H1 (cell line): ENCODE data around the gene PLB1.

Source experiments
- CTCF ChIP-seq, 3 experiments: IDR thresholded peaks; 1 replicate in 2 of 3; 2 replicates in 1 of 3; pipeline versions ENCODE4 v1.5.1 to v1.6.1; 2011; ENCODE audit warnings: low read length in 3 of 3, mild to moderate bottlenecking in 3 of 3, inconsistent platforms in 2 of 3, low read depth in 1 of 3, moderate library complexity in 1 of 3; ENCODE audit not compliant: insufficient read depth in 1 of 3; ENCODE audit errors: control extremely low read depth in 1 of 3
- EZH2 ChIP-seq: fragments of 200-600 bp; sonication (generic); IDR thresholded peaks from 2 replicates; pipeline ENCODE4 v1.7.1; 2012; ENCODE audit warnings: low read depth, mild to moderate bottlenecking, moderate library complexity, low read length, inconsistent platforms; ENCODE audit not compliant: severe bottlenecking
- POLR2A ChIP-seq, 2 experiments: IDR thresholded peaks; 1 replicate in 1 of 2; 2 replicates in 1 of 2; pipeline ENCODE4 v1.6.1; 2011; ENCODE audit warnings: low read depth in 2 of 2, low read length in 2 of 2, mild to moderate bottlenecking in 2 of 2; ENCODE audit errors: control extremely low read depth in 1 of 2

- TF ChIP-seq CTCF (IDR thresholded peaks at IDR 0.05; ENCODE audit: control extremely low read depth in 1 of 3, insufficient read depth in 1 of 3, low read depth in 1 of 3, low read length in 3 of 3) (no peak), POLR2A (IDR thresholded peaks at IDR 0.05; ENCODE audit: control extremely low read depth in 1 of 2, low read depth in 2 of 2, low read length in 2 of 2) (no peak), EZH2 (no peak)
Measured at GRCh38 chr2:28582595-28582994, 86.7 kb downstream of the PLB1 start.
